NB4 (cell line): ENCODE data around the gene DCC.

ENCODE experiments used
- CTCF ChIP-seq: IDR thresholded peaks from one replicate; pipeline ENCODE4 v1.5.1; 2012; ENCODE audit warnings: low read depth, low read length
- TF ChIP-seq, protein P1 (sequence below): IDR thresholded peaks from 2 replicates; pipeline ENCODE4 v1.6.1; 2011; ENCODE audit warnings: low read depth, low read length

- no peak for TF ChIP-seq CTCF
- TF ChIP-seq, protein P1, sequence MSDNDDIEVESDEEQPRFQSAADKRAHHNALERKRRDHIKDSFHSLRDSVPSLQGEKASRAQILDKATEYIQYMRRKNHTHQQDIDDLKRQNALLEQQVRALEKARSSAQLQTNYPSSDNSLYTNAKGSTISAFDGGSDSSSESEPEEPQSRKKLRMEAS = no peak
These were observed 807.5 kb downstream of the DCC start for GRCh38 chr18:53147472-53147871.
